Hematopoietic multipotent progenitor cell treated with erythropoietin and hydrocortisone succinate and interleukin-3 and kit ligand, for 8 days (in vitro differentiated cells): ENCODE data around the gene TCF7L1.

Source experiments
- DNase-seq: peaks from one replicate; pipeline ENCODE4 v3.0.0-alpha.2; 2015

Gene TCF7L1

GRCh38 chr2:85257359-85257969 lies 124.3 kb downstream of the TCF7L1 start:
- no peak for DNase-seq

- no peak for DNase-seq
Measured at GRCh38 chr2:85257970-85258605, 124.9 kb downstream of the TCF7L1 start.

- DNase-seq = no peak
Measured at GRCh38 chr2:85259101-85259590, 126.0 kb downstream of the TCF7L1 start.

- no peak for DNase-seq
Measured at GRCh38 chr2:85259879-85260278, 126.7 kb downstream of the TCF7L1 start.

- DNase-seq = no peak
Measured at GRCh38 chr2:85263591-85263990, 130.4 kb downstream of the TCF7L1 start.

- no peak for DNase-seq
Measured at GRCh38 chr2:85264471-85264870, 131.3 kb downstream of the TCF7L1 start.

- no peak for DNase-seq
Measured at GRCh38 chr2:85265304-85265703, 132.1 kb downstream of the TCF7L1 start.

GRCh38 chr2:85266146-85267041 lies 133.2 kb downstream of the TCF7L1 start:
- DNase-seq = peak; percentile 64

GRCh38 chr2:85269959-85270358 lies 136.8 kb downstream of the TCF7L1 start:
- no peak for DNase-seq

- DNase-seq = no peak
Measured at GRCh38 chr2:85272357-85272756, 139.2 kb downstream of the TCF7L1 start.

GRCh38 chr2:85273738-85274731 lies 140.8 kb downstream of the TCF7L1 start:
- no peak for DNase-seq

- no peak for DNase-seq
Measured at GRCh38 chr2:85275984-85276540, 142.9 kb downstream of the TCF7L1 start.

GRCh38 chr2:85276571-85277118 lies 143.5 kb downstream of the TCF7L1 start:
- no peak for DNase-seq

- no peak for DNase-seq
Measured at GRCh38 chr2:85277416-85278158, 144.4 kb downstream of the TCF7L1 start.

- no peak for DNase-seq
Measured at GRCh38 chr2:85278361-85278760, 145.2 kb downstream of the TCF7L1 start.

- no peak for DNase-seq
Measured at GRCh38 chr2:85281553-85281952, 148.4 kb downstream of the TCF7L1 start.

- no peak for DNase-seq
Measured at GRCh38 chr2:85282914-85283313, 149.7 kb downstream of the TCF7L1 start.

- DNase-seq = no peak
Measured at GRCh38 chr2:85283641-85284040, 150.4 kb downstream of the TCF7L1 start.

GRCh38 chr2:85286918-85287317 lies 153.7 kb downstream of the TCF7L1 start:
- DNase-seq = no peak

- no peak for DNase-seq
Measured at GRCh38 chr2:85287721-85288120, 154.5 kb downstream of the TCF7L1 start.

GRCh38 chr2:85288244-85288725 lies 155.1 kb downstream of the TCF7L1 start:
- DNase-seq = no peak
